Keratinocyte (primary cell): ENCODE data around the gene OR10A4. TPM values are rescaled to one million over a fixed set of nuclear protein-coding genes. Genes with fewer than 3 reads are reported as not detected.

ENCODE experiments used
- DNase-seq: peaks from one replicate; pipeline ENCODE4 v3.0.0-alpha.2; 2011; ENCODE audit warnings: low read depth, missing footprints, low spot score
- FAIRE-seq: peaks from 2 replicates; lab custom pipeline; 2011; peaks lifted over from hg19 to GRCh38; lab: Jason Lieb, UNC
- H2AFZ ChIP-seq: 2 replicates; pipeline ENCODE4 v1.6.0; 2012; ENCODE audit warnings: low read length, control low read depth, inconsistent platforms; ENCODE audit not compliant: control insufficient read depth
- H3K27ac ChIP-seq: 2 replicates; pipeline ENCODE4 v1.5.1; 2011; ENCODE audit warnings: low read length; ENCODE audit not compliant: control insufficient read depth, insufficient read depth
- H3K27me3 ChIP-seq: 3 replicates; pipeline ENCODE4 v1.6.0; 2011; ENCODE audit warnings: low read length; ENCODE audit not compliant: control insufficient read depth, insufficient read depth; ENCODE audit errors: extremely low read depth
- H3K36me3 ChIP-seq, 2 experiments: 2 replicates in 1 of 2; 3 replicates in 1 of 2; pipeline ENCODE4 v1.5.1; 2011; ENCODE audit warnings: low read length in 2 of 2, mild to moderate bottlenecking in 1 of 2; ENCODE audit not compliant: control insufficient read depth in 2 of 2, insufficient read depth in 2 of 2; ENCODE audit errors: extremely low read depth in 1 of 2
- H3K4me1 ChIP-seq: 3 replicates; pipeline ENCODE4 v1.5.1; 2011; ENCODE audit warnings: low read length; ENCODE audit not compliant: control insufficient read depth, insufficient read depth; ENCODE audit errors: extremely low read depth
- H3K4me2 ChIP-seq: 3 replicates; pipeline ENCODE4 v1.6.0; 2011; ENCODE audit warnings: low read depth, low read length; ENCODE audit not compliant: control insufficient read depth, insufficient read depth; ENCODE audit errors: extremely low read depth
- H3K4me3 ChIP-seq, 3 experiments: fragments of 200-600 bp in 1 of 3; sonication (generic) in 1 of 3; 2 replicates in 2 of 3; 3 replicates in 1 of 3; pipeline ENCODE4 v1.5.1; 2011 to 2016; ENCODE audit warnings: low read length in 3 of 3, mild to moderate bottlenecking in 3 of 3, control low read depth in 2 of 3, inconsistent platforms in 1 of 3, low read depth in 1 of 3, mixed read lengths in 1 of 3, mixed run types in 1 of 3, moderate library complexity in 1 of 3; ENCODE audit not compliant: control insufficient read depth in 2 of 3, insufficient read depth in 2 of 3; ENCODE audit errors: extremely low read depth in 1 of 3
- H3K79me2 ChIP-seq: 2 replicates; pipeline ENCODE4 v1.6.0; 2012; ENCODE audit warnings: low read length; ENCODE audit not compliant: control insufficient read depth, insufficient read depth
- H3K9ac ChIP-seq: 3 replicates; pipeline ENCODE4 v1.6.0; 2011; ENCODE audit warnings: low read length; ENCODE audit not compliant: control insufficient read depth, insufficient read depth; ENCODE audit errors: extremely low read depth
- H3K9me1 ChIP-seq: 3 replicates; pipeline ENCODE4 v1.6.0; 2011; ENCODE audit warnings: low read length; ENCODE audit not compliant: control insufficient read depth, insufficient read depth; ENCODE audit errors: extremely low read depth
- H3K9me3 ChIP-seq: 2 replicates; pipeline ENCODE4 v1.5.1; 2012; ENCODE audit warnings: low read depth, low read length; ENCODE audit not compliant: control insufficient read depth
- H4K20me1 ChIP-seq: 3 replicates; pipeline ENCODE4 v1.6.0; 2011; ENCODE audit warnings: low read length; ENCODE audit not compliant: control insufficient read depth, insufficient read depth; ENCODE audit errors: extremely low read depth
- CTCF ChIP-seq, 3 experiments: IDR thresholded peaks in 1 of 3; conservative IDR thresholded peaks in 1 of 3; optimal IDR thresholded peaks in 1 of 3; 2 replicates in 2 of 3; 3 replicates in 1 of 3; pipeline versions ENCODE3 to v1.5.1; 2011; ENCODE audit warnings: low read length in 3 of 3, mild to moderate bottlenecking in 3 of 3, moderate library complexity in 2 of 3, control low read depth in 1 of 3, inconsistent platforms in 1 of 3; ENCODE audit not compliant: insufficient read depth in 2 of 3; ENCODE audit errors: extremely low read depth in 1 of 3
- EZH2 ChIP-seq: IDR thresholded peaks from one replicate; pipeline ENCODE4 v1.6.1; 2012; ENCODE audit warnings: inconsistent platforms, mild to moderate bottlenecking, low read length, moderate library complexity
- dilution Hi-C: fragments of 300-500 bp; cut with MboI; formaldehyde crosslinking; loops from one replicate; pipeline ENCODE4 v1.7.0; 2020; ENCODE audit warnings: low sequenced_read_pairs; ENCODE audit not compliant: extremely low pct_ligation_motif_present
- polyA plus RNA-seq, 5 experiments: library from polyadenylated mRNA; depleted of rRNA in 3 of 5; stranded (reverse) in 3 of 5; stranded (forward) in 1 of 5; unstranded in 1 of 5; fragments of >200 nt; gene quantifications; 1 replicate in 1 of 5; 2 replicates in 3 of 5; 3 replicates in 1 of 5; pipeline versions ENCODE4 v1.2.1 to v1.2.3, GENCODE V29; 2011 to 2012; ENCODE audit warnings: missing spikeins in 2 of 5, low read depth in 1 of 5, low replicate concordance in 1 of 5

Gene OR10A4
- polyA plus RNA-seq, 1 donor (not counting 4 experiments of a cell fraction or from before 2014, with no cell fraction given) = not detected

GRCh38 chr11:6875761-6876160, 664 bp upstream of the OR10A4 start:
- no peaks in the 10 kb centered on the region for H4K20me1 ChIP-seq
- FAIRE-seq (no peak), DNase-seq (no peak)
- no peaks in the 10 kb centered on the region for H3K9me1 ChIP-seq
- dilution Hi-C loops = no loop called here
- H3K36me3 ChIP-seq = no peaks in the 10 kb centered on the region
- no peak overlapping the region for H3K9ac ChIP-seq
- H3K4me1 ChIP-seq = no peaks in the 10 kb centered on the region
- H2AFZ ChIP-seq = no peak overlapping the region
- H3K79me2 ChIP-seq = no peaks in the 10 kb centered on the region
- H3K27ac ChIP-seq = no peak overlapping the region
- TF ChIP-seq CTCF (optimal IDR thresholded peaks at IDR 0.05 in 1 of 3, IDR thresholded peaks at IDR 0.05 in 1 of 3, conservative IDR thresholded peaks at IDR 0.05 in 1 of 3; ENCODE audit: extremely low read depth in 1 of 3, insufficient read depth in 2 of 3, low read length in 3 of 3) (no peak), EZH2 (no peak)
- H3K4me3 ChIP-seq = no peak overlapping the region
- no peak overlapping the region for H3K4me2 ChIP-seq
- H3K27me3 ChIP-seq = no peaks in the 10 kb centered on the region
- no peaks in the 10 kb centered on the region for H3K9me3 ChIP-seq

GRCh38 chr11:6876914-6877313, 489 bp downstream of the OR10A4 start:
- dilution Hi-C loops = no loop called here
- H2AFZ ChIP-seq = no peak overlapping the region
- H3K36me3 ChIP-seq = no peaks in the 10 kb centered on the region
- H3K9me3 ChIP-seq = no peaks in the 10 kb centered on the region
- H3K27me3 ChIP-seq = no peaks in the 10 kb centered on the region
- FAIRE-seq (no peak), DNase-seq (no peak)
- H4K20me1 ChIP-seq = no peaks in the 10 kb centered on the region
- H3K27ac ChIP-seq = no peak overlapping the region
- no peak overlapping the region for H3K4me2 ChIP-seq
- no peaks in the 10 kb centered on the region for H3K4me1 ChIP-seq
- no peak overlapping the region for H3K4me3 ChIP-seq
- TF ChIP-seq EZH2 (no peak), CTCF (optimal IDR thresholded peaks at IDR 0.05 in 1 of 3, IDR thresholded peaks at IDR 0.05 in 1 of 3, conservative IDR thresholded peaks at IDR 0.05 in 1 of 3; ENCODE audit: extremely low read depth in 1 of 3, insufficient read depth in 2 of 3, low read length in 3 of 3) (no peak)
- no peaks in the 10 kb centered on the region for H3K9me1 ChIP-seq
- H3K9ac ChIP-seq = no peak overlapping the region
- H3K79me2 ChIP-seq = no peaks in the 10 kb centered on the region
